Ammon's horn (tissue), 1 donor: Measurements from ENCODE around the gene GPR37L1.
"Not testable (repeated sequence)": the region's sequence is repeated elsewhere in the genome, so short reads cannot be mapped to it uniquely, and the experiment has no call there.

Source experiments
- DNase-seq: peaks from one replicate; pipeline ENCODE4 v3.0.0-alpha.2; 2016; ENCODE audit warnings: low spot score

GPR37L1 gene

DNA sequence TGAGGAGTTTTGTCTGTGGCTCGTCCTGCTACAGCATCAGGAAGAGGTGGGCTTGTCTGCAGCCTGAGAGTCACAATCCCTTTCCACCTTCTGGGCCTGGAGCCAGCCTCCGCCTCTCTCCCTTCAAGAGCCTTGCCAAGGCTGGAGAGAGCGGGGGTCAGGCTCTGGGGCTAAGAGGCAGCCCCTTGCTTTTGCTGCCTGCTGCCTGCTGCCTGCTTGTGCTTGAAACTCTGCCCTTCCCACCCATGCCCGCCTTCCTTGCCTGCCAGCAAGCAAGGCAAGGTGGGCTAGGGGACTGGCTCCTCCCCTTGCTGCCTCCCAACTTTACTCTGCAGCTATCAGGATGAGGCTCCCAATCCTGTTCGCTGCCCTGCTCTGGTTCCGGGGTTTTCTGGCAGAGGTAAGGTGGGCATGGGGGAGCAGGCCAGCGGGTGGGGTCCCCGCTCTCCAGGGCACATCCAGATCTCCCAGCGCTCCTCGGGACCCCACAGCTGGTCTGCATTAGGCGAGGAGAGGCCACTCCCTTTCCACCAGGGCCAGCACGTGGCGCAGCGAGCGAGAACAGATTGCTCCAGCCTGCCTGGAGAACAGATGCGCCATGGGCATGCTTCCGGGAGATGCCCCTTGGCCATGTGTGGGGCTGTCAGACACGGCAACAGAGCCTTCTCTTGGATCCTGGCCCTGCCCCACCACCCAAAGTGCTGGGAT, 45.1 kb downstream of the GPR37L1 start:
- no peak for DNase-seq

DNA sequence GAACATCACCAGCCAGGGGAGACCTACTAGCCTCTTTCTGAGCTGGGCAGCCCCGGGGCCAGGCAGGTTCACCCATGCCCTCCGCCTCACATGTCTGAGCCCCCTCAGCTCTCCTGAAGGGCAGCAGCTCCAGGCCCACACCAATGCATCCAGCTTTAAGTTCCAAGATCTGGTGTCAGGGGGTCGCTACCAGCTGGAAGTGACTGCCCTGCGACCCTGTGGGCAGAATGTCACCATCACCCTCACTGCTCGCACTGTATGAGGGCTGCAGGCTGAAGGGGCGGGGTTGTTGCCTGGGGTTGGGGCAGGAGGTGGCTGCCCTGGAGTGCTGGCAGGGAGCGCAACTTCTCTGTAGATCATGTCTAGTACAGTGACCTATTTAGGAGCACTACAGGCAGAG, 46.1 kb downstream of the GPR37L1 start:
- no peak for DNase-seq

DNA sequence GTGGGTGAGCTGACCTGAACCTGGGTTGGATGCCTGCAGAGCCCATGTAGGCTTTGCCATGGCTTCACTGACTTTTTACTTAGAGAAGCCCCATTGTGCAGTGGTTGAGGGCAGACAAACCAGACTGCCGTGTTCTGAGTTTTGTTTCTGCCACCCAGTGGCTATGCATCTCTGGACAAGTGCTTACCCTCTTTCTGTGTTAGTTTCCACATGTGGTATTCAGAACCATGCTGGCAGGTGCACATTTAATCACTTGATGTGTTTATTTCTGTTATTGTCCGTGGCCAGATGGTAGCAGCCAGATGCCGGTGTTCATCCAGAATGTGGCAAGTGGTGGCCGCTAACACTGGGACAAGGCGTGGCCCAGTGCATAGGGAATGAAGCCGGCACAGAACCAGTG, 48.0 kb downstream of the GPR37L1 start:
- no peak for DNase-seq

DNA sequence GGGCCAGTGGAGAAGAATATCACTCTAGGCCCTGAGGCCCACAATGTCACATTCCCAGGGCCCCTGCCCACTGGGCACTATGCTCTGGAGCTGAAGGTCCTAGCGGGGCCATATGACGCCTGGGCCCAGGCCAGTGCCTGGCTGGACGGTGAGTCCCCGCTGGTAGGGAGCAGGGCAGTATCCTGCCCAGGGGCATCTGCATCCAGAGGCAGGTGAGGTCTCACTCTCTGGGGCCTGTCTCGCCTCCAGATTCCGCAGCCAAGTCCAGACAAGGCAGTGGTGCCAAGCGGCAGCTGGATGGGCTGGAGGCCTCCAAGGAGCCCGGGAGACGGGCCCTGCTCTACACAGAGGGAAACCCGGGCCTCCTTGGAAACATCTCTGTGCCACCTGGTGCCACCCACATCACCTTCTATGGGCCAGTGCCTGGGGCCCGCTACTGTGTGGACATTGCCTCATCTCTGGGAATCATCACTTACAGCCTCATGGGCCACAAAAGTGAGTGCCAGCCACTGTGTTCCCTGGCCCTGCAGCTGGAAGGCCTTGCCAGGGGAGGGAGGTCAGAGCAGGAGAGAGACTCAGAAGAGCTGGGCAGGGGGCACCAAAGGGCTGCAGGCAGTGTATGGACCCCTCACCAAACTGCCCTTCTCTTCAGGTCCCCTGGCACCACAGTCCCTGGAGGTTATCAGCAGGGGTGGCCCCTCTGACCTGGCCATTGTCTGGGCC, 48.7 kb downstream of the GPR37L1 start:
- no peak for DNase-seq

DNA sequence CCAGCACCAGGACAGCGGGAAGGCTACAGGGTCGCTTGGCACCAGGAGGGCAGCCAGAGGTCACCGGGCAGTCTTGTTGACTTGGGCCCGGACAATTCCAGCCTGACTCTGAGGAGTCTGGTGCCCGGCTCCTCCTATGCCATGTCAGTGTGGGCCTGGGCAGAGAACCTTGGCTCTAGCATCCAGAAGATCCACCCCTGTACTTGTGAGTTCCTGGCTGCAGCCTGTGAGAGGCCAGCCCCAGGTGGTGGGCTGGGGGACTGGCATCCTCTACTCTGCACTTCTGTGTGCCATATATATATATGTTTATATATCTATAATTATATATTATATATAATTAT, 49.3 kb downstream of the GPR37L1 start:
- no peak for DNase-seq

DNA sequence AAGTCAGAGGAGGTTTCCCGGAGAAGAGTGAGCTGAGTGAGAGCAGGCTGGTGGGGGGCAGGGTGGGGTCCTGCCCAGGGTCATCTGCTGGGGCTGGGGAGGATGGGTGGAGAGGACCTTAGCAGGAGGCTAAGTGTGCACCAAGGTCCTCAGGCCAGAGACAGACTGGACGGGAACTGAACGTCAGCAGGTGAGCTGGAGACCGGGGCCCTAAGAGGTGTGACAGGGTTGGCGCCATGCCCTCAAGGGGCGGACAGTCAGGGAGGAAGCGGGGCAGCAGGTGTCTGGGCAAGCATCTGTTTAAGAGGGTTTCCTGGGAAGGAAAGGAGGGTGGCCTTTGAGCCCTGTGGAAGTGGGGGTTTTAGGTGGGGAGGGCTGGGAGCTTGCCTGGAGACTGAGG, 51.3 kb downstream of the GPR37L1 start:
- DNase-seq: no peak

DNA sequence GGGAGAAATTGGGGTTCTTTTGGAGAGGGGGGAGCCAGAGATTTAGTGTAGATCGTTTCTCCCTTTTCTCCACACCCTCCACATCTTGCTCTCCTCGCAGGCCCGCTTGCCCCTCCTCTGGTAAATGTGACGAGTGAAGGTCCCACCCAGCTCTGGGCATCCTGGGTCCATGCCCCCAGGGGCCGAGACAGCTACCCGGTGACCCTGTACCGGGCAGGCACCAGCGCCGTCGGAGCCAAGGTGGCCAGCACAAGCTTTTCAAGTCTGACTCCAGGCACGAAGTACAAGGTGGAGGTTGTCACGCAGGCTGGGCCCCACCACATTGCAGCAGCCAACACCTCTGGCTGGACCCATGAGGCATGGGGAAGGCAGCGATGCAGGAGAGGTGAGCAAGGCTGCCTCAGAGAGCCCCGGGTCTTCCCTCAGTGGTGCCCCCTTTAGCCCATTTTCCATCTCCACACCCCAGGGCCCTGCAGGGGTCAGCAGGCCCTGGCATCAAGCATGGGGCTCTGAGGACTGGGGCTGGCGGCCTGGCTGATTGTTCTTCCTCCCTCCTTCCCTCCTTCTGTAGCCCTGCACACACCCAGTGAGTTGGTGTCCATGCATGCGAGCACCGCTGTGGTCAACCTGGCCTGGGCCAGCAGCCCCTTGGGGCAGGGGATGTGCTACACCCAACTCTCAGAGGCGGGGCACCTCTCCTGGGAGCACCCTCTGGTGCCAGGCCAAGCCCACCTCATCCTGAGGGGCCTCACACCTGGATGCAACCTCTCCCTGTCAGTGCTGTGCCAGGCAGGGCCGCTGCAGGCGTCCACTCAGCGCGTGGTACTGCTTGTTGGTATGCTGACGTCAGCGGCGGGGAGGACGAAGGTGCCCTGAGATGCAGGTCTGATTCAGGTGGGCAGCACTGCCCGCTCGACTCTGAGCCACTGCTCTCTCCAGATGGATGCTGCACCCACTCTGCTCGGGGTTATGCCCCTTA, 54.5 kb downstream of the GPR37L1 start:
- no peak for DNase-seq

DNA sequence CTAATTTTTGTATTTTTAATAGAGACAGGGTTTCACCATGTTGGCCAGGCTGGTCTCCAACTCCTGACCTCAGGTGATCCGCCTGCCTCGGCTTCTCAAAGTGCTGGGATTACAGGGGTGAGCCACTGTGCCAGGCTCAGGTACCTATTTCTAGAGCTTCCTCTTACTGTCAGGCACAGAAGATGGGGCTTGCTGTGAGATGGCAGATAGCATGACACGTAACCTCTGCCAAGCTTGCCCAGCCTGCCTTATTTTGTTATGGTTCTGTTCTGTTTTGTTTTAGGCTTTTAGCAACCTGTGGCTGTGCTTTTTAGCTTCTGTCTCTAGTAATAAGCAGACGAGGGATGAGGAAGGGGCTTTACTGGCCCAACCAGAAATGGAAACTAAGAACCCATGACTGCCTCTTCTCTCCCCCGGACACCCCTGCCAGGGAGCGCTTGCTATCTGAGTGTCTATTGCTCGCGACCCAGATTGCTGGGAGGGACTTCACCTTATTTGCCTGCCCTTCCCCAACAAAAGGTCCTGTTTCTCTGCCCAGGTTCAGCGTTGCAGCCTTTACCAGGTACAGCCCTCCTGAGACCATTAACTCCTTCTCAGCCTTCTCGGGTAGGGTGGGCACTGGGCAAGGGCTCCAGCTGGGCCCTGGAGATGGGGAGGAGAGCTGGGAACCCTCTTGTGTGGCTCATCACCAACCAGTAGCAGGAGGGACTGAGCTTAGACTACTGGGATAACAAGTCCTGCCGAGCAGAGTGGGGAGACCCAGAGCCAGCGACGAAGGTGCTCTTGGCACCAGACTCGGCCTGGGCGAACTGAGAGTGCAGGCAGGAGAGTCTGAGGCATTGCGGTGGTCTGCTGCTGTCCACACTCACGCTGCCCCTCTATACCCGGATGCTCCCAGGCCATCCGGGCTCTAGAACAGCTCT, 57.4 kb downstream of the GPR37L1 start:
- DNase-seq: no peak

DNA sequence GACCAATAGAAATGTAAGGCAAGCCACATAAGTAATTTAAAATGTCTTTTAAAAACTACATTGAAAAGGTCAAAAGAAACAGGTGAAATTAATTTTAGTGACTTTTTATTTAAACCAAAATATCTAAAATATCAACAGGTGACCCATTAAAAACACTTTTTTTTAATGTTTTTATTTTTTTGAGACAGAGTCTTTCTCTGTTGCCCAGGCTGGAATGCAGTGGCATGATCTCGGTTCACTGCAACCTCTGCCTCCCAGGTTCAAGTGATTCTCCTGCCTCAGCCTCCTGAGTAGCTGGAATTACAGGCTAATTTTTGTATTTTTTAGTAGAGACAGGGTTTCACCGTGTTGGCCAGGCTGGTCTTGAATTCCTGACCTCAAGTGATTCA, 58.0 kb downstream of the GPR37L1 start:
- DNase-seq: not testable (repeated sequence)

DNA sequence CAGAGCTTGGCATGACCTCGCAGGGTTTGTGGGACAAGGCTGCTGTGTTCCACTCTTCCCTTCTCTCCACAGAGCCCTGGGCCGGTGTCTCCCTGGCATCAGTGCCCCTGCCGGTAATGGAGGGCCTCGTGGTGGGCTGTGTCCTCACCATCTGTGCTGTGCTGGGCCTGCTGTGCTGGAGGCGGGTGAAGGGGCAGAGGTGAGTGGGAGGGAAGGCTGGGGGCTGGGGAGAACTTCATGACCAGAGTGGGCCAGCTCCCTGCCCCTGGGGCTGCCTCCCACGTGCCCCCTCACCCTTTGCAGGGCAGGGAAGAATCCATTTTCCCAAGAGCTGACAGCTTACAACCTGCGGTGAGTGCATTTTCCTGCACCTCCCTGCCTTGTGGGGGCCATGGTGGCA, 58.9 kb downstream of the GPR37L1 start:
- no peak for DNase-seq

DNA sequence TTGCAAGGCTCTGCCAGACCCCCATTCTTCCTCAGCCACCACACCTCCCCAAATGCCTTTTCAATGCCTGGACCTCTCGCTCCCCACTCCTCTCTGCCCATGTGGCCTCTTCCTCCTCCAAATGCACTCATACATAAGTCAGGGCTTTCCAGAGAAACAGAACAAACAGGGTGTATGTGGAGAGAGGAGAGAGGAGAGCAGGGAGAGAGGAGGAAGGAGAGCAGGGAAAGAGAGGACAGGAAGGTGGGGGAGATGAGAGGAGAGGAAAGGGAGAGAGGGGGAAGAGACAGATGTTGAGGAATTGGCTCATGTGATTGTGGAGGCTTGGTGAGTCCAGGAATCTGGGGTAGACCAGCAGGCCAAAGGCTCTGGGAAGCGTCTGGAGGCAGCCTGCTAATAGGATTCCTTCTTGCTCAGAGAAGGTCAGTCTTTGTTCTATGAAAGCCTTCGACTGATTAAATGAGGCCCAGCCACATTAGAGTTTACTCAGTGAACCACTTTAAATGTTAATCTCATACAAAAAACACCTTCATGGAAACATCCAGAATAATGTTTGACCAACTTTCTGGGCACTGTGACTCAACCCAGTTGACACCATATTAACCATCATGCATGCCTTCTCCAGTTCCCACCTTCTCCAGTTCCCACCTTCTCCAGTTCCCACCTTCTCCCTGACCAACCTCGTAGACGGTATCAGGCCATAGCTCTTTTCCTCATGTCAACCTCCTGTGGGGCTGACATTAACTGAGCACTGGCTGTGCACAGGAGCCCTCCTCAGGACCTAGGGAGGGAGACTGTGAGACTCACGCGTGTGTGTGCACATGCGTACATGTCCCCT, 59.5 kb downstream of the GPR37L1 start:
- no peak for DNase-seq
